GM23338 (cell line): ENCODE measurements around the gene RBFOX1.

Source experiments
- CREB1 ChIP-seq: fragments of 250-450 bp; sonication (Bioruptor Pico); IDR thresholded peaks from 2 replicates; pipeline ENCODE4 v1.5.0; 2020; ENCODE audit warnings: low read depth, mild to moderate bottlenecking, moderate library complexity
- EZH2 ChIP-seq: fragments of 200-600 bp; sonication (generic); IDR thresholded peaks from one replicate; pipeline ENCODE4 v1.8.0; 2017; ENCODE audit warnings: antibody characterized with exemption, mild to moderate bottlenecking, low read depth; ENCODE audit not compliant: unreplicated experiment
- EZH2phosphoT487 ChIP-seq: fragments of 200-600 bp; sonication (generic); IDR thresholded peaks from one replicate; pipeline ENCODE4 v1.8.1; 2018; ENCODE audit warnings: antibody characterized with exemption; ENCODE audit not compliant: unreplicated experiment
- JUNB ChIP-seq: IDR thresholded peaks from one replicate; pipeline ENCODE4 v1.6.1; 2016; ENCODE audit warnings: antibody characterized with exemption; ENCODE audit not compliant: unreplicated experiment
- POLR2AphosphoS5 ChIP-seq: IDR thresholded peaks from 2 replicates; pipeline ENCODE4 v1.6.1; 2016; ENCODE audit warnings: antibody characterized with exemption, low read depth
- REST ChIP-seq: IDR thresholded peaks from one replicate; pipeline ENCODE4 v1.6.1; 2018; ENCODE audit warnings: antibody characterized with exemption; ENCODE audit not compliant: unreplicated experiment
- STAT1 ChIP-seq: IDR thresholded peaks from one replicate; pipeline ENCODE4 v1.6.1; 2016; ENCODE audit warnings: antibody characterized with exemption; ENCODE audit not compliant: unreplicated experiment
- ZNF114 ChIP-seq: fragments of 250-450 bp; sonication (Bioruptor Pico); IDR thresholded peaks from 2 replicates; pipeline ENCODE4 v1.5.0; 2020; ENCODE audit warnings: mild to moderate bottlenecking, moderate library complexity
- ZNF331 ChIP-seq: fragments of 250-450 bp; sonication (Bioruptor Pico); IDR thresholded peaks from 2 replicates; pipeline ENCODE4 v1.5.0; 2020; ENCODE audit warnings: low read depth, mild to moderate bottlenecking, moderate library complexity
- ZNF462 ChIP-seq: fragments of 250-450 bp; sonication (Bioruptor Pico); IDR thresholded peaks from 2 replicates; pipeline ENCODE4 v1.5.0; 2020; ENCODE audit warnings: mild to moderate bottlenecking, moderate library complexity
- TF ChIP-seq, protein P1 (sequence below), 2 experiments: fragments of 200-600 bp in 1 of 2; sonication (generic) in 1 of 2; conservative IDR thresholded peaks; 2 replicates each; pipeline versions ENCODE4 v1.5.1 to v1.6.1; 2016 to 2017; ENCODE audit warnings: antibody characterized with exemption in 2 of 2, low read depth in 2 of 2, mild to moderate bottlenecking in 2 of 2, moderate library complexity in 1 of 2
- TF ChIP-seq, protein P2 (sequence below): IDR thresholded peaks from 2 replicates; pipeline ENCODE4 v1.6.1; 2016; ENCODE audit warnings: antibody characterized with exemption

- TF ChIP-seq, protein P1, sequence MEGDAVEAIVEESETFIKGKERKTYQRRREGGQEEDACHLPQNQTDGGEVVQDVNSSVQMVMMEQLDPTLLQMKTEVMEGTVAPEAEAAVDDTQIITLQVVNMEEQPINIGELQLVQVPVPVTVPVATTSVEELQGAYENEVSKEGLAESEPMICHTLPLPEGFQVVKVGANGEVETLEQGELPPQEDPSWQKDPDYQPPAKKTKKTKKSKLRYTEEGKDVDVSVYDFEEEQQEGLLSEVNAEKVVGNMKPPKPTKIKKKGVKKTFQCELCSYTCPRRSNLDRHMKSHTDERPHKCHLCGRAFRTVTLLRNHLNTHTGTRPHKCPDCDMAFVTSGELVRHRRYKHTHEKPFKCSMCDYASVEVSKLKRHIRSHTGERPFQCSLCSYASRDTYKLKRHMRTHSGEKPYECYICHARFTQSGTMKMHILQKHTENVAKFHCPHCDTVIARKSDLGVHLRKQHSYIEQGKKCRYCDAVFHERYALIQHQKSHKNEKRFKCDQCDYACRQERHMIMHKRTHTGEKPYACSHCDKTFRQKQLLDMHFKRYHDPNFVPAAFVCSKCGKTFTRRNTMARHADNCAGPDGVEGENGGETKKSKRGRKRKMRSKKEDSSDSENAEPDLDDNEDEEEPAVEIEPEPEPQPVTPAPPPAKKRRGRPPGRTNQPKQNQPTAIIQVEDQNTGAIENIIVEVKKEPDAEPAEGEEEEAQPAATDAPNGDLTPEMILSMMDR (conservative IDR thresholded peaks at IDR 0.05; ENCODE audit: low read depth in 2 of 2) = no peak
- TF ChIP-seq REST = no peak
- TF ChIP-seq EZH2 = no peak
- no peak for TF ChIP-seq POLR2AphosphoS5
- TF ChIP-seq ZNF331 (CRISPR knock-in tag) = no peak
- TF ChIP-seq EZH2phosphoT487 = no peak
- TF ChIP-seq CREB1 (CRISPR knock-in tag) = no peak
- TF ChIP-seq STAT1 = no peak
- no peak for TF ChIP-seq ZNF114
- no peak for TF ChIP-seq ZNF462 (CRISPR knock-in tag)
- TF ChIP-seq, protein P2, sequence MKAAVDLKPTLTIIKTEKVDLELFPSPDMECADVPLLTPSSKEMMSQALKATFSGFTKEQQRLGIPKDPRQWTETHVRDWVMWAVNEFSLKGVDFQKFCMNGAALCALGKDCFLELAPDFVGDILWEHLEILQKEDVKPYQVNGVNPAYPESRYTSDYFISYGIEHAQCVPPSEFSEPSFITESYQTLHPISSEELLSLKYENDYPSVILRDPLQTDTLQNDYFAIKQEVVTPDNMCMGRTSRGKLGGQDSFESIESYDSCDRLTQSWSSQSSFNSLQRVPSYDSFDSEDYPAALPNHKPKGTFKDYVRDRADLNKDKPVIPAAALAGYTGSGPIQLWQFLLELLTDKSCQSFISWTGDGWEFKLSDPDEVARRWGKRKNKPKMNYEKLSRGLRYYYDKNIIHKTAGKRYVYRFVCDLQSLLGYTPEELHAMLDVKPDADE = no peak
- no peak for TF ChIP-seq JUNB
Observed at GRCh38 chr16:7408700-7409365, 76.2 kb downstream of the RBFOX1 start.
